ENCODE measurements around the gene KRTAP12-1. TPM values are rescaled to one million over a fixed set of nuclear protein-coding genes. Genes with fewer than 3 reads are reported as not detected.

The KRTAP12-1 gene, protein sequence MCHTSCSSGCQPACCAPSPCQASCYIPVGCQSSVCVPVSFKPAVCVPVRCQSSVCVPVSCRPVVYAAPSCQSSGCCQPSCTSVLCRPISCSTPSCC
- not detected for polyA plus RNA-seq (ENCODE audit: insufficient read length)
- long read RNA-seq, donor 1: 0 reads
- long read RNA-seq, donor 2: 0 reads
- long read RNA-seq, donor 3: 0 reads
- long read RNA-seq, donor 4: 0 reads
- long read RNA-seq, donor 5: 0 reads
- long read RNA-seq, donor 6: 0 reads
- long read RNA-seq, donor 7: 0 reads
- long read RNA-seq, donor 8: 0 reads

- no peak for DNase-seq
Observed at GRCh38 chr21:44681861-44682579, at the start of gene KRTAP12-1. Gene KRTAP12-1, minus strand, starts transcription at chr21:44682163. Its CDS starts 40 bp downstream, at chr21:44682123.

DNA sequence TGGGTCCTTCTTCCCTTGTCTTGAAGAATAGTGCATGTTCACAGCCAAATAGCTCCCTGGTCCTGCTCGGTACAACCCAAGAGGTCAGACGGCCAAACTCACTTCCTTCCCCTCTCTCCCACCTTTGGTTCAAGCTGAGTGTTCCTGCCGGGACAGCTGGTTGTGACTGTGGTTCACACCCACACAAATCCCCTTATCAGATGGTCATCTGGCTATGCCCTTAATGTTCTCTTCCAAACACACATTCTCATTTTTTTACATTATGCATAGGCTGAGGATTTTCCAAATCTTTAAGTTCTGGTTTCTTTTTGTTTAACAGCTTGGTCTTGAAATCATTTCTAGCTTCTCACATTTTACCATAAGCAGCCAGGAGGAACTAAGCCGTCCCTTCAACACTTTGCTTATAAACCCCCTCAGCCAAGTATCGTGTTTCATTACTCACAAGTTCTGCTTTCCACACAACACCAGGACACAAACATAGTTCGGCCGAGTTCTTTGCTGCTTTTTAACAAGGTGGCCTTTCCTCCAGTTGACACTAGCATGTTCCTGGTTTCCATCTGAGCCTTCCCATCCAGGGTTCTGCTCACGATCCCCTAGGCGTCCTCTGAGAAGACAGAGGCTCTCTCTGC lies 49.1 kb upstream of the KRTAP12-1 start:
- DNase-seq: no peak

GRCh38 chr21:44730028-44730395 lies 48.0 kb upstream of the KRTAP12-1 start:
- DNase-seq: no peak

DNA sequence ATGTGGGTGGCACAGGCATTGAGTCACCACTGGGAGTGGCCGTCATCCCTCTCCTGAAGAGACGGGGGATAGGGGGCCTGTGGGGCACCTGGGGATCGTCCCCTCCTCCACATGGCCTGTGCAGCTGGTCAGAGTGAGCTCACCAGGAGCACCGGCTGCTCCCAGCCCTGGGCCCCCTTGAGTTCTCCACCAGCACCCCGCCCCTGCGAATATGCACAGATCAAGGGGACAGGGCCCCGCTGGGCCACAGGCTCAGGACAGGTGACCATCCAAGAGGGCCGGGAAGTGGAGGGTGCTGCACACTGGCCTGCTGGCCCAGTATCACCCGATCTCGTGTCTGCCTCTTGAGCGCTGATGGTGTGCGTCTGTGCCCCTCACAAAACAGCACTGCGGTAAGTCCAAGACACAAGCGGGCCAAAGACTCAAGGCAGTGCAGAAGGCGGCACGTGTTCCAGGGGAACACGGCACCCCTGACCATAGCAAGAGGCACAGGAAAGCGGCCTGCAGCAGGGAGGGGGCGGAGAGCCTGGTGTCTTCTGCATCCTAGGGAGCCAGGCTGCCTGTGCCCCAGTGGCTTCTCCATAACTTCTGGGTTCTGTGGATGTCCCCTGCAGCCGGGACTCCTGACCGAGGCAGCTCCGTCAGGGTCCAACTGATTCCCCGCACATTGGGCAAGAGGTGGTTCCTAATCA lies 47.5 kb upstream of the KRTAP12-1 start:
- no peak for DNase-seq

DNA sequence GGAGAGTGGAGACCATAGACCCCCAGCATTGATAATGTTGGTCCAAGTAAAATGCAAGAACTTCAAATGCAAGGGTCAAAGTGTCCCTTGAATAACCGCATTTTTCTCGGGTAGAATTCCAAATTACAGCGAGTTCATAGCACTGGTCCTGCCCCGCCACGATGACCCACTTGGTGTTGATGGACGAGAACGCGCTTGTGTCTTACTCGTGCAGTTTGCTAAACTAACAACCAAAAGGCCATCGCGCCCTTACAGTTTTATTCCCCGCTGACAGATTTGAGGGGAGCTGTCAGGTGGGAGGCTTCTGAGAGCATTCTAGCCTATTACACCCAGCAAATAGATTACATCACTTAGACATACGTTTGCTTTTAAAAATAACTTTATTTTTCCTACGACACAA lies 46.8 kb upstream of the KRTAP12-1 start:
- no peak for DNase-seq

DNA sequence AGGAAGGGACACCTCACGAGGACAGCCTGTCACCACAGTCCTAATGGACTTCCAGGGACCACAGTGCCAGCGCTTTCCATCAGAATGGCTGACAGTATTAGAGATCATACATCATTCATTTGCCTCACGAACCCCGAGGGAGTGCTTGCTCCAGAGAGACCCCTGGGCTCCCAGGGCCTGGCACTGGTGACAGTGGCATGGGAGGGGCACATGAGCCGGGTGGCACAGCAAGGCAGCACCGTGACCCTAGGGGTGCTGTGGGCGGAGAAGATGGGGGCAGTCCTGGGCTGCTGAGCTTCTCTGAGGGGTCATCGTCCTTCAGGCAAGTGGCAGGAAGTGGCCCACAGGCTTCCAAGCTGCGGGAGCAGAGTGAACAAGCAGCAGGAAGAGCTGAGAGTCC lies 45.8 kb upstream of the KRTAP12-1 start:
- no peak for DNase-seq

DNA sequence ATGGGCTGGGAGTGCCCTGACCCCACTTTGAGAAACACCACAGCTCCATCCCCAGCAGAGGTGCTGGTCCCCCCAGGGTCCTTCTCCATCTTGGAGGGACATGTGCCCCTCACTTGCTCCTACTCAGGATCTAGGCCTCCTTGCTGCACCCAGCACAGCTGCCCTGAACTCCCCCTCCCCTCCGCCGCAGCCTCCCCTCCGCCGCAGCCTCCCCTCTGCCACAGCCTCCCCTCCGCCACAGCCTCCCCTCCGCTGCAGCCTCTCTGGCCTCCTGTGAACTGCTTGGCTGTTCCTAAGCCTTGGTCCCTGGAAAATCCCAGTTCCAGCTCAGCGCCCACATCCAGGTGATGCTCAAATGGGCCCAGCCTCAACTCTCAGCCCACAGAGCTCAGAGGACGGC lies 45.4 kb upstream of the KRTAP12-1 start:
- no peak for DNase-seq

GRCh38 chr21:44726826-44727225 lies 44.9 kb upstream of the KRTAP12-1 start:
- no peak for DNase-seq

DNA sequence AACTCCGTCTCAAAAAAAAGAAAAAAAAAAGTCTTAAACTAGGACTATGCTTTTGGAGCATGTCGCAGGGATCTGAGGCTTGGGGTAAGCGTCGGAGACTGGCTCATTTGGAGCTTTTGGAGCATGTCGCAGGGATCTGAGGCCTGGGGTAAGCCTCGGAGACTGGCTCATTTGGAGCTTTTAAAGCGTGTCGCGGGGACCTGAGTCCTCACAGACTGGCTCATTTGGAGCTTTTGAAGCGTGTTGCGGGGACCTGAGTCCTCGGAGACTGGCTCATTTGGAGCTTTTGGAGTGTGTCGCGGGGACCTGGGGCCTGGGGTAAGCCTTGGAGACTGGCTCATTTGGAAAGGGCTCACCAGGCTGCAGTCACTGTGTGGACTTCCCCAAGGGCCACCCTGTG lies 43.0 kb upstream of the KRTAP12-1 start:
- DNase-seq: no peak

DNA sequence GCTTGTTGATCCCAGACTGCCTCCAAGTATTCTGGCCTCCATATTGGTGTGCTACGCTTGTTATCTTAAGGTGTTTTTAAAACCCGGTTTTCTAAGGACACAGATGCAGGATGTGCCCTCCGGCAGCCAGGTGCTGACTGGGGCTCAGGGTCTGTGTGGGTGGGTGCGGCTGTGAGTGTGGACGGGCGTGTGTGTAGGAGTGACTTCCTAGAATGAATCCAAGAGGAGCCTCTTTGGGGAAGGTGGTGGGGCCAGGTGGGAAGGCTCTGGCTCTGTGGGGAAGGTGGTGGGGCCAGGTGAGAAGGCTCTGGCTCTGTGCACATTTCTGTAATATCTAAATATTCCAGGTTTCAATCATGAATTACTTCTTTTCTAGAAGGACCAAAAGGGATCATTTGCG lies 42.2 kb upstream of the KRTAP12-1 start:
- no peak for DNase-seq

- DNase-seq: peak; percentile 72
Observed at GRCh38 chr21:44723177-44724131, 41.5 kb upstream of the KRTAP12-1 start.

DNA sequence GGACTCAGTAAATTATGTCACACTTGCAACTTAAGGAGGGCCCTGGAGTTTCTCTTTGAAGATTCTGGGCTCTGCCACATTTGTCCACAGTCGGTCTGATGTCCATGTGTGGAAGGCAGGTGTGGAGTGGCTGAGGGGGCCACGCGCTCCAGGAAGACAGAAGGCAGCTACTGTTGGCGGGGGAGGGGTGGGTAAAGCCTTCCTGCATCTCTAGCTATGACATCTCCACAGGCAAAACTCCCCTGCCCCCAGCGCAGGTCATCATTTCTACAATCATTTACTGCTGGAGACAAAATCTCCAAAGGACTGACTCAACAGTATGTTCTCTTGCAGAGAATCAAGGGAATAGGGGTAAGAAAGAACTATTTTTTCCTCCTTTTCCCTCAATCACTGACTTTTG lies 40.8 kb upstream of the KRTAP12-1 start:
- no peak for DNase-seq

DNA sequence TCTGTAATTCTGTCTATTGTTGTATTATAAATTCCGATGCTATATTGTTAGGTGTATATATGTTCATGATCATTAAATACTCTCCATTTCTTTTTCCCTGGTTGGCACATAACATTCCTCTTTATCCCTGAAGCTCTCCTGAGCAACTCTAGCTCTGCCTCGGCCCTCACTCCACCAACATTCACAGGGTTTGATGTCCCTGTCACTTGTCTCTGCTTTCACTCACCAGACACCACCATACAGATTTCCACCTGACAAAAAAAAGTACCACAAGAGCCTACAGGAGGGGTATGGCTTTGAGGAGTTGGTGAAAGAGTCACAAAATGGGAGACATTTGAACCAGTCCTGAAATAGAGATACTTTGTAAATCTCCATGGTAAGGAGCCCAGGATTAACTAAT lies 38.2 kb upstream of the KRTAP12-1 start:
- DNase-seq: no peak

- DNase-seq: no peak
Observed at GRCh38 chr21:44718571-44718970, 36.6 kb upstream of the KRTAP12-1 start.

- DNase-seq: no peak
Observed at GRCh38 chr21:44718093-44718492, 36.1 kb upstream of the KRTAP12-1 start.

GRCh38 chr21:44716984-44717383 lies 35.0 kb upstream of the KRTAP12-1 start:
- no peak for DNase-seq

GRCh38 chr21:44714905-44715304 lies 32.9 kb upstream of the KRTAP12-1 start:
- DNase-seq: no peak

- no peak for DNase-seq
Observed at GRCh38 chr21:44713846-44714245, 31.9 kb upstream of the KRTAP12-1 start.

DNA sequence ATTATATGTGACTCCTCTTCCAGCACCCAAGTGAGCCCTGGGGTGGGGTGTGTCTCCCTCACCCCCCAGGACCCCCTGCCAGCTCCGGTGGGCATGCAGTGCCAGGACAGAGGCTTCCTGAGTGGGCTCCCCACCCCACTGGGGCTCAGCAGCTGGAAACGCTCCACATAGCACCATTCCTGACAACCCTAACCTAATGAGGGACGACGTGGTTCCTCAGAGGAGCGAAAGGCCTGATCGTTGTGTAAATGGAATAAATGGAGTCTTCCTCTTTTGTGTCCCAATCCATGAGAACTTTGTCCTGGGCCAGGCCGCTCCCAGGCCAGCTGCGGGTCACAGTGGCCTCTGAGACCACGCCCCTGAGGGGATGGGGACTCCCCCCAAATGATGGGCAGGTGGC lies 31.2 kb upstream of the KRTAP12-1 start:
- DNase-seq: no peak

DNA sequence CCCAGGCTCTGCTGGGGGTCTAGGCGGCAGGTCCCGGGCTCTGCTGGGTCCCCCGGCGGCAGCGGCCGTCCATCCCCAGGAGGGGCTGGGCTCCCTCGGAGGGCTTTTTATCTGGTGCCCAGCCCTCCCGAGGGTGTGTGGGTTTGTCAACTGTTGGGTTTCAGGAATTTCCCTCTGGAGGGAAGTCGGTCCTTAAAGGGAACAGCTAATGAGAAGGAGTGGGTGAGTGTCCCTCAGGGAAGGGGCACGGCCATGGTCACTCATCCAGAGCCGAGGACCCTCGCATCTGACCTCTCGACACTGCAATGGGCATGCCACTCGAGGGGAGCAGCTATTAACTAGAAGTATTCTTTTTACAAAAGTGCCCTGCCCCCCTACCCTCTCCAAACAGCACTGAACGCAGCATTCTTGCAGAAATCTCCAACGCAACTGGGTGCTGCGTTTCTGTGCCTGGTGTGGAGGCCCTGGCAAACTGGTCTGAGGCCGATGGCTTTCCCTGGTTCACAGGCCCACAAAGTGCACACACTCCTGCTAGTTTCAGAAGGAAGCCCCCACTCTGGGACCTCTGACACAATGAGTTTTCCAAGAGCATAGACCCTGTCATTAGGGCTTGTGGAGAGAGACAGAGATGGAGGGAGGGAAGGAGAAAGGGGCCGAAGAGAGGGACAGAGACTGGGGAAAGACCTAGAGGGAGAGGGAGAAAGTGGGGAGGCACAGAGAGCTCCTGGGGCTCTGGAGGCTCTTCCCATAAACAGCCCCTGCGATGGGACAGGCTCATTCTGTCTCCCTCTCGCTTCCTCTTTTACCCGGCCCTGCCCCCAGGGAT lies 30.5 kb upstream of the KRTAP12-1 start:
- no peak for DNase-seq

Measured in left kidney (tissue), 8 donors.